ENCODE measurements around the gene GAS2.
A peak's percentile ranks its signal among the peaks of the same experiment; 100 is the strongest.

The GAS2 gene

DNA sequence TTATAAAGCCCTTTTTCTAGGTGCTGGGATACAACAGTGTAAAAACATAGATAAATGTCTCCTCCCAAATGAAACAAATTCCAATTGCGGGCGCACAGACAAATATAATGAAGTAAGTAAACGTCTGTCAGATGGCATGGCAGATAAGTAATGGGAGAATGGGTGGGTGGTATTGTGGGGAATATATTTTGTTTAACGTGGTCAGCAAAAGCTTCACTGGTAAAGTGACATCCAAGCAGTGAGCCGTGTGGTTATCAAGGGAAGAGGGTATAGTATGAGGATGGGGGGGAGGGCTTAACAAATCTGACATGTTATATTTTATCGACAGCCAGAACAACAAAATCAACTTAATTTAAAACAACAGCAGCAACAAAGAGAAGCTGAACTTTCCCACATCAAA lies 162.0 kb downstream of the GAS2 start:
- H3K4me1 Mint-ChIP-seq = peaks cover 8% of the 10 kb centered on the region

DNA sequence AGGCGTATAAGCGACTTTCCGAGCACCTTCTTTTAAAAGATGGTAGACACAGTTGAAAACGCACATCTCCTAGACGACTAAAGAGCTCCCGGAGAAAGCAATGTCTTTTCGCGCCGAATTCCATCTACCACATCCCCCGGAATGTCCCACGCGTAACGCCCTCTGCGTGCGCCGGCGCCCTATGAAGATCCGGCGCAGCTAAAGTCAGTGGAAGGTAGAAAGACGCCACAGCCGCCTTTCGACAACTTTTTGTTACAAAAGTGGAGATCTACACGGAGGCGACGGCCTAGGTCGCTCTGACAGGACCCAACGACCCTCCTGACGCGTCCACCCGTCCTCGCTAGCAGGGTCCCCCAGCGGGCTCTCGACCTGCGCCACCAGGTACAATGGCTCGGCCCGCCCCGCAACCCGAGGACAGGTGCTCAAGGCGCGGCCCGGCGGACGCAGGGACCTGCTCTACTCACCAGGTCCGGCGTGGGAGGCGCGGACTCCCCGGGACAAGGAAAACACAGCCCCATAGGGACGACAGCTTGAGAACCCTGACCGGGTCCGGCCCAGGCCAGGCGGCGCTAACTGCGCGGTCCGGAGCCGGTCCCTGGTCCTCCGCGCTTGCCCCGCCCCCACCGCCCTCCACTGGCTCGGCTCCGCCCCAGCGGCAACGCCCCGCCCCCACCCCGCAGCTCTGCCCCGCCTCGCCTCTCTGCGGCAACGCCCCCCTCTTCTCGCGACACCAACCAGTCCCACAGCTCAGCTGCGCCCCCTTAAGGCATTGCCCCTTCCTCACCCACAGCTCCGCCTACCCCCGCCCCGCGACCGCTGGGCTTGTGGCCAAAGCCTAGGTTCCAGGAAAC lies 163.0 kb downstream of the GAS2 start, which contains the start of gene SVIP:
TSS of gene SVIP (minus strand) at position 571 of the 851 bp plus-strand sequence. CDS start at position 518, 53 bp downstream.
- peaks cover 8% of the 10 kb centered on the region for H3K36me3 Mint-ChIP-seq (ENCODE audit: low read depth)

More for the DNA sequence above, 162.0 kb downstream of the GAS2 start:
- peak overlapping the region; percentile 93 to 98 (median 97) for H3K4me3 Mint-ChIP-seq
- TF ChIP-seq, protein P1, sequence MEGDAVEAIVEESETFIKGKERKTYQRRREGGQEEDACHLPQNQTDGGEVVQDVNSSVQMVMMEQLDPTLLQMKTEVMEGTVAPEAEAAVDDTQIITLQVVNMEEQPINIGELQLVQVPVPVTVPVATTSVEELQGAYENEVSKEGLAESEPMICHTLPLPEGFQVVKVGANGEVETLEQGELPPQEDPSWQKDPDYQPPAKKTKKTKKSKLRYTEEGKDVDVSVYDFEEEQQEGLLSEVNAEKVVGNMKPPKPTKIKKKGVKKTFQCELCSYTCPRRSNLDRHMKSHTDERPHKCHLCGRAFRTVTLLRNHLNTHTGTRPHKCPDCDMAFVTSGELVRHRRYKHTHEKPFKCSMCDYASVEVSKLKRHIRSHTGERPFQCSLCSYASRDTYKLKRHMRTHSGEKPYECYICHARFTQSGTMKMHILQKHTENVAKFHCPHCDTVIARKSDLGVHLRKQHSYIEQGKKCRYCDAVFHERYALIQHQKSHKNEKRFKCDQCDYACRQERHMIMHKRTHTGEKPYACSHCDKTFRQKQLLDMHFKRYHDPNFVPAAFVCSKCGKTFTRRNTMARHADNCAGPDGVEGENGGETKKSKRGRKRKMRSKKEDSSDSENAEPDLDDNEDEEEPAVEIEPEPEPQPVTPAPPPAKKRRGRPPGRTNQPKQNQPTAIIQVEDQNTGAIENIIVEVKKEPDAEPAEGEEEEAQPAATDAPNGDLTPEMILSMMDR (IDR thresholded peaks at IDR 0.05; ENCODE audit: unreplicated experiment in 3 of 3) = no peak
- H3K27ac Mint-ChIP-seq = peak overlapping the region in 2 of 3 experiments; percentile 3 to 49
- peaks cover under 1% of the 10 kb centered on the region for H3K27me3 Mint-ChIP-seq (ENCODE audit: low read depth)
- H3K36me3 Mint-ChIP-seq (ENCODE audit: low read depth) = peaks cover 14% of the 10 kb centered on the region
- H3K9me3 Mint-ChIP-seq = no peaks in the 10 kb centered on the region

DNA sequence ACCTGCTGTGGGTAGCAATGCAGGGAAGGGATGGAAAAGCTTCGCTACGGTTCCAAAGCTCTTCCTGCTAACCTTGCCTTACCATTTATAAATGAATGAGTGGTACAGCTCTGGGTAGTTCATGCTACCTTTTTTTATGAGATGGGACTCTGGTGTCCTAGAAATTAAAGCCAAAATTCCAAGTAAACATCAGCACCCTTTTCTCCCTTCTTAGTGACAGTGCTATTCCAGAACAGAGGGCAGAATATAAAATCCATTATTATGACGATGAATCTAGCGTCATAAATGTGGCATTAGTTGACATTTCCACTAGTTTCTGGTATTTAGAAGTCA lies 163.6 kb downstream of the GAS2 start:
- Mint-ChIP-seq H3K27ac (peak overlapping the region in 2 of 3 experiments; percentile 23 to 44), H3K9me3 (no peaks in the 10 kb centered on the region), H3K4me3 (peak overlapping the region; percentile 93 to 98 (median 97)), H3K4me1 (peaks cover 8% of the 10 kb centered on the region), H3K36me3 (ENCODE audit: low read depth) (peaks cover 3% of the 10 kb centered on the region), H3K27me3 (ENCODE audit: low read depth) (peaks cover 4% of the 10 kb centered on the region)
- TF ChIP-seq, protein P1 (IDR thresholded peaks at IDR 0.05; ENCODE audit: unreplicated experiment in 3 of 3) = peak in 1 of 3 experiments; percentile 14

More for the DNA sequence above, 163.0 kb downstream of the GAS2 start, which contains the start of gene SVIP:
- H3K9me3 Mint-ChIP-seq = no peaks in the 10 kb centered on the region
- H3K27ac Mint-ChIP-seq = peak within 1 kb of the TSS; percentile 74 to 89 (median 88)
- TF ChIP-seq, protein P1 (IDR thresholded peaks at IDR 0.05; ENCODE audit: unreplicated experiment in 3 of 3) = peak; percentile 43 to 68 (median 57)
- H3K27me3 Mint-ChIP-seq (ENCODE audit: low read depth) = peaks cover 4% of the 10 kb centered on the region
- peak within 1 kb of the TSS; percentile 93 to 98 (median 97) for H3K4me3 Mint-ChIP-seq
- peaks cover 8% of the 10 kb centered on the region for H3K4me1 Mint-ChIP-seq

DNA sequence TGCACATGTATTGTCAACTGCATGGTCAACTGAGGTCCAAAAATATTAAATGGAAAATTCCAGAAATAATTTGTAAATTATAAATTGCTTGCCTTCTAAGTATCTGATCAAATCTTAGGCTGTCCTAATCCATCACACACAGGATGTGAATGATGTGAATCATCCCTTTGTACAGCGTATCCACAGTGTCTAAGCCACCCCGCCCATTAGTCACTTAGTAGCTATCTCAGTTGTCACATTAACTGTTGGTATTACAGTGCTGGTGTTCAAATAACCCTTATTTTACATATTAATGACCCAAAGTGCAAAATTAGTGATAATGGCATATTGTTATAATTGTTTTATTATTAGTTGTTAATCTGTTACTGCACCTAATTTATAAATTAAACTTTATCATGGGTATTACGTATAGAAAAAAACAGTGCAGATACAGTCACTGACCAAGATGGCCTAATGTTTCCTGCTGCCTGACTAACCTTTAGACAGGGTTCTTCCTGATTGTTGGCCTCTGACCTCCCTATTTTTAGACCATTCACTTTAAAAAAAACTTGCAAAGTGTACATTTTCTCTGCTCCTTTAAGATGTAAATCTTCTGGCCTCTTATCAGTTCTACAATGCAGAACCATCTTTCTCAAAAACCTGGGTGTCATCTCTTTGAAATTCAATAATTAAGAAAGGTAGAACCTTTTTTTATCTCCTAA lies 166.1 kb downstream of the GAS2 start:
- Mint-ChIP-seq H3K4me1 (peaks cover 8% of the 10 kb centered on the region), H3K27me3 (ENCODE audit: low read depth) (peaks cover 4% of the 10 kb centered on the region)

DNA sequence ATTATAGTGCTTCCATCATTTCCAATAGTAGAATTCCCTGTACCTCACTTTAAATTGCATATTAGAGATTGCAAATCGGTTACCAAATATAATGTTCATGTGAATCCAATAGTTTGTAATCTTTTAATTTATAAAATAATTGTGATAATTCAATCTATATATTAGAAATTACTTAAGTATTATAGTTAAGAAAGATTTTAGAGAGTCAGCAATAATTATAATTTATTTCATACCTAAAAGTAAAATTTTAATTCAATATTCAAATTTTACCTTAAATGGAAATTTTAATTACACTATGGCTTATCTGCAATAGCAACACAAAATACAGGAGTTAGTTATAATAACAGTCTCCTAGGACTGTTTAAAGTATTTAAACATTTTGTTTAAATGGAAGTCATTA lies 180.3 kb downstream of the GAS2 start:
- Mint-ChIP-seq H3K4me1 (no peaks in the 10 kb centered on the region), H3K27ac (no peak overlapping the region), H3K9me3 (no peaks in the 10 kb centered on the region), H3K36me3 (ENCODE audit: low read depth) (no peaks in the 10 kb centered on the region), H3K4me3 (no peak overlapping the region), H3K27me3 (ENCODE audit: low read depth) (no peaks in the 10 kb centered on the region)
- TF ChIP-seq, protein P1 (IDR thresholded peaks at IDR 0.05; ENCODE audit: unreplicated experiment in 3 of 3) = no peak

More for the DNA sequence above, 166.1 kb downstream of the GAS2 start:
- H3K27ac Mint-ChIP-seq = no peak overlapping the region
- TF ChIP-seq, protein P1 (IDR thresholded peaks at IDR 0.05; ENCODE audit: unreplicated experiment in 3 of 3) = no peak
- H3K4me3 Mint-ChIP-seq = no peak overlapping the region
- no peaks in the 10 kb centered on the region for H3K9me3 Mint-ChIP-seq
- no peaks in the 10 kb centered on the region for H3K36me3 Mint-ChIP-seq (ENCODE audit: low read depth)
